IPS-11a (cell line): ENCODE results near the gene CAMK2N2.

Experiments used
- H3K4me3 ChIP-seq: one replicate; pipeline ENCODE4 v1.5.1; 2013; ENCODE audit warnings: low read depth, low read length, control low read depth

The CAMK2N2 gene

GRCh38 chr3:184241141-184241446 is 20.3 kb downstream of the CAMK2N2 start:
- no peak overlapping the region for H3K4me3 ChIP-seq

- H3K4me3 ChIP-seq: no peak overlapping the region
Measured at GRCh38 chr3:184240384-184241140, 20.8 kb downstream of the CAMK2N2 start.

- H3K4me3 ChIP-seq: no peak overlapping the region
Measured at GRCh38 chr3:184239708-184240107, 21.6 kb downstream of the CAMK2N2 start.

DNA sequence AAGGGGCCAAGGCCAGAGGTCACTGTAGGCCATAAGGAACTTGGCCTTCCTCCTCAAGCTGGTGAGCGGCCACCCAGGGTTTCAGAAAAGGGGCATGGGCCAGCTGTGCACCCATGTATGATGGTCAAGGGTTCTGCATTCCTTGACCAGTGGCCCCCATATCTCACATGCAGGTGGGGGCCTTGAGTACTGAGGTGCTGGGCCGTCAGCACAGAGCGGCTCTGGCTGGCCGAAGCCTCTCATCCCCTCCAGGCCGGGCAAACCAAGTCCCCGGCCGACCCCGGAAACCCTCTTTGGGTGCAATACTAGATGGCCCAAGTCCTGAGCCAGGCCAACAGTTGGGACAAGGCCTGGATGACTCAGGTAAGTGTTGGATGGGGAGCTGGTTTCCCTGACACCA is 22.1 kb downstream of the CAMK2N2 start:
- H3K4me3 ChIP-seq: no peak overlapping the region

DNA sequence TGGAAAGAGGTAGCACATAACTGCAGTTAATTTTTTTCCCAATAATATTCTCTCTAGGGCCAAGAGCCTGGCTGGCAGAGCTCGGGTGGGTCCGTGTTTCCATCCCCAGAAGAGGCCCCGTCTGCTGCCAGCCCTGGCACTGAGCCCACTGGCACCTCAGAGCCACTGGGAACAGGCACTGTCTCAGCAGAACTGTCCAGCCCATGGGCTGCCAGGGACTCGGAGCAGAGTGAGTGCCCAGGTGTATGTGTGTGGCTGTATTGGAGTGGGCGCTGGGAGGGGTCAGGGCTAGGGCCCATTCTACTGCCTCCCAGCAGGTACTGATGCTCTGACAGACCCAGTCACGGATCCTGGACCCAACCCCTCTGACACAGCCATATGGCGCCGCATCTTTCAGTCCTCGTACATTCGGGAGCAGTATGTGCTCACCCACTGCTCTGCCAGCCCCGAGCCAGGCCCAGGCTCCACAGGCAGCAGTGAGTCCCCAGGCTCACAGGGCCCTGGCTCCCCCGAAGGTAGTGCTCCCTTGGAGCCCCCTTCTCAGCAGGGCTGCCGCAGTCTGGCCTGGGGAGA is 23.0 kb downstream of the CAMK2N2 start:
- H3K4me3 ChIP-seq: no peak overlapping the region

DNA sequence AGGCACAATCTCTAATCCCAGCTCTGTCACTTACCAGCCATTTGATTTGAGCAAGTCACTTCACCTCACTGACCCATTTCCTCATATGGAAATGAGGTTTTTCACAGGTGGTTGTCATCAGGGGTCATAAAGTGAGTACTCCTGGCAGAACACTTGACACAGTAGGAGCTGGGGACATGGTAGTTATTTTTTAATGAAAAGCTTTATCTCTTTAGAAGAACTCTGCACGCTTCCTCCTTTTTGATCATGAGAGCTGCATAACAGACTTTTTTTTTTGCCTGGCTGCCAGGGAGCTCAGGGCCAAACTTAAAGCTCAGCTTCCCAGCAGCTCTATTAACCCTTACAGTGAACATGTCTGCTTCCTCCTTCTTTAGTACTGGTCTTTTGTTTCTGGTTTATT is 23.5 kb downstream of the CAMK2N2 start:
- no peak overlapping the region for H3K4me3 ChIP-seq

DNA sequence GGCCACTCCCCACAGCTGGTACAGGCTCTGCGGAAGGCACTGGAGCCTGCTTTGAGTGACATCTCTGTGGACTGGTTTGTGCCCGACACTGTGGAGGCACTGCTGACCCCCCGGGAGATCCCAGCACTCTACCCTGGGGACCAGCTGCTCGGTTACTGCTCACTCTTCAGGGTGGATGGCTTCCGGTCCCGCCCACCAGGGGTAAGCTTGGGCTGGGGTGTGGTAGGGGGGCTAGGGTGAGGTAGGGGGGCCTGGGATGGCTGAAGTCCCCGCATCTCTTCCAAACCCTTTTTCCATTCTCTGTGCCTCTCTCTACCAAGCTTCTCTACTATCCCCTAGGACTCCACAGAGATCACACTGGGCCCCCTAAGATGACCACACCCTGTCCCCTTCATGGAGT is 24.1 kb downstream of the CAMK2N2 start:
- no peak overlapping the region for H3K4me3 ChIP-seq

- no peak overlapping the region for H3K4me3 ChIP-seq
Measured at GRCh38 chr3:184236636-184237035, 24.7 kb downstream of the CAMK2N2 start.

DNA sequence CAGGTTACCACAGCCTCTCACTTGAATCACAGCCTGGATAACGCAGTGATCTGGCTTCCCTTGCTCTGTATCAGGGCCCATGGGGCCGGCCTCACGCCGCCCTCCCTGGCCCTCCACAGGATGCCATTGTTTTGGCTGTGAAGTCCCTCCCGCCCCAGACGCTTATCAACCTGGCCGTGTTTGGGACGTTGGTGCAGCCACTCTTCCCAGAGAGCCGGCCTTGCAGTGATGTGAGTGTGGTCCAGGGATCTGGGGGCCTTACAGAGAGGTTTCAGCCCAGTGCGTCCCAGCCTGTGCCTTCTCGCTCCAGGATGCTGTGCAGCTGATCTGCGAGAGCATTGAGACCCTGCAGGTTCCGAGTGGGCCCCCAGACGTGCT is 25.3 kb downstream of the CAMK2N2 start:
- no peak overlapping the region for H3K4me3 ChIP-seq

DNA sequence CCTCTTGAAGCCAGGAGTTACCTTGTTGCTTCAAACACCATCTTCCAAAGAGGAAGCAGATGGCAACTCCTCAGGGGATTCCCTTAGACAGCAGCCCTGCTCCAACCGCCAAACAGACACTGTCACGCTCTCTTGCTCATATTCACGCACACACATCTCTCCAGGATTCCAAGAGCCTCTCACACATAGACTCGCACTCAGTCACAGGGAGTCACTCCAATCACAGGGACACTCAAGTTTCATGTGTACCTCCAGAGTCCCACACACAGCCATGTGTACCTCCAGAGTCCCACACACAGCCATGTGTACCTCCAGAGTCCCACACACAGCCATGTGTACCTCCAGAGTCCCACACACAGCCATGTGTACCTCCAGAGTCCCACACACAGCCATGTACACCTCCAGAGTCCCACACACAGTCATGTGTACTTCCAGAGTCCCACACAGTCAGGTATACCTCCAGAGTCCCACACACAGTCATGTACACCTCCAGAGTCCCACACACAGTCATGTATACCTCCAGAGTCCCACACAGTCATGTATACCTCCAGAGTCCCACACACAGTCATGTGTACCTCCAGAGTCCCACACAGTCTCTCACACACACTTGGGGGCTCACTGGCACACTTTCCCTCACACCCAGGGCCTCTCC is 25.8 kb downstream of the CAMK2N2 start:
- H3K4me3 ChIP-seq: no peak overlapping the region

DNA sequence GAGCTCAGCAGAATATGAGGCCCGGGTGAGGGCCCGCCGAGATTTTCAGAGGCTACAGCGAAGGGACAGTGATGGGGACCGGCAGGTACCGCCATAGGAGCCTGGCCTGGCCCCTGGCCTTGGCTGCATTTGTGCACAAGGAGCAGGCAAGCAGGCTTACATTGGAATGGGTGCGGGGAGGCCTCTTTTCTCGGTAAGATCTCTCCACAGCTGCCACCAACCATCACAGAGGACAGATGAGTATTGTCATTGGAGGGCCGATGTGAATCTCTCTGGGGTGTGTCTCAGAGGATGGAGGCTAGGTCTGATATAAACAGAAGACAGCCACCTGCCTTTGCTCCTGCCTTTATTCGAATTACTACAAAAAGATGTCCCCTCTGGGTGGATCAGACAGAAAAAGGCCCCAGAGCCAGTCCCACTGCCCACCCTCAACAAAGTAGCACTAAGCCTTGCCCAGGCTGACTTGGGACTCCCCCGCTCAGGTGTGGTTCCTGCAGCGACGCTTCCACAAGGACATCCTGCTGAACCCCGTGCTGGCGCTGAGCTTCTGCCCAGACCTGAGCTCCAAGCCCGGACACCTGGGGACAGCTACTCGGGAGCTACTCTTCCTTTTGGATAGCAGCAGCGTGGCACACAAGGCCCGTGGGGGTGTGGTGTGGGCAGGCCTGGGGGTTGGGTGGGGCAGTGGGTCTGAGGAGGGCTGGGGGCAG is 26.5 kb downstream of the CAMK2N2 start:
- H3K4me3 ChIP-seq: no peak overlapping the region

DNA sequence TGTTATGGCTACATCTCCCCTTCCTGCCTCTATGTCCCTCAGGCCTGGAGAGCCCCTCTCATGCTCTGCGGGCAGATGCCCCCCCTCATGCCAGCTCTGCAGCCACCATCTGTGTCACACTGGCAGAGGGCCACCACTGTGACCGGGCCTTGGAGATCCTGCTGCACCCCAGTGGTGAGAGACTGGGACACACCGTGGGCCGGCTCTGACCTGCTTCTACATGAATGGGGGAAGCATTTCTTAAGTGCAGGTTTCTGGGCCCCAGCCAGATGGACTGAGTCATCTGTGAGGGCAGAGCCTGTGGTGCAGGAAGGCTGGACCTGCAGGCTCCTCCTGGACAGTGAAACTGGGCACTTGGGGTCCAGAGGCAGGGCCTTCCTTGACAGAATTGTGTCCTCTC is 27.1 kb downstream of the CAMK2N2 start:
- H3K4me3 ChIP-seq: no peak overlapping the region

- no peak overlapping the region for H3K4me3 ChIP-seq
Measured at GRCh38 chr3:184233127-184233843, 28.1 kb downstream of the CAMK2N2 start.

GRCh38 chr3:184231671-184232070 is 29.7 kb downstream of the CAMK2N2 start:
- no peak overlapping the region for H3K4me3 ChIP-seq

- H3K4me3 ChIP-seq: peak overlapping the region; percentile 13
Measured at GRCh38 chr3:184230603-184231528, 30.5 kb downstream of the CAMK2N2 start.

DNA sequence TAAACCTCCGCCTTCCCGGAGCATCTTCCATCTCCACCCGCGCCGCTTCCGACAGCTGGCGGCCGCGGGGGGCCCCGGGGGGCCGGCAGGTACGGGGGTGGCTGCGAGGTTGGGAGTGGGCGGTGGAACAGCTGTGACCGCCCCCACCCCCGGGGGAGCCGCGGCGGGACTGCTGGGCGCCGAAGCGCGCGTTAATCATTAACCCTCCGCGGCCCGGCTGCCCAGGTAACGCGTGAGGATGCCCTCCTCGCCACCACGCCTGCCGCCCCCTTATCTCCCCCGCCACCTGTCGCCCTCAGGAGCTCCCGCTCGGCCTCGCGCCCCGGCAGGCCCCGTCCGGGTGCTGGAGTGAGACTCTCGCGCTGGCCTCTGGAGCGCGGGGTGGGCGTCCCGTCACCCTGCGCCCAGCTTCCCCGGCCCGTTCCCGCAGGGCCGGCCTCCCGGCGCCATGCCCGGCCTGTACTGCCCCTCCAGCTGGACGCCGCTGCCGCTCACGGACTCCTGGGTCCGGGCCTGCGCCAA is 31.2 kb downstream of the CAMK2N2 start:
- H3K4me3 ChIP-seq: peak overlapping the region; percentile 47

DNA sequence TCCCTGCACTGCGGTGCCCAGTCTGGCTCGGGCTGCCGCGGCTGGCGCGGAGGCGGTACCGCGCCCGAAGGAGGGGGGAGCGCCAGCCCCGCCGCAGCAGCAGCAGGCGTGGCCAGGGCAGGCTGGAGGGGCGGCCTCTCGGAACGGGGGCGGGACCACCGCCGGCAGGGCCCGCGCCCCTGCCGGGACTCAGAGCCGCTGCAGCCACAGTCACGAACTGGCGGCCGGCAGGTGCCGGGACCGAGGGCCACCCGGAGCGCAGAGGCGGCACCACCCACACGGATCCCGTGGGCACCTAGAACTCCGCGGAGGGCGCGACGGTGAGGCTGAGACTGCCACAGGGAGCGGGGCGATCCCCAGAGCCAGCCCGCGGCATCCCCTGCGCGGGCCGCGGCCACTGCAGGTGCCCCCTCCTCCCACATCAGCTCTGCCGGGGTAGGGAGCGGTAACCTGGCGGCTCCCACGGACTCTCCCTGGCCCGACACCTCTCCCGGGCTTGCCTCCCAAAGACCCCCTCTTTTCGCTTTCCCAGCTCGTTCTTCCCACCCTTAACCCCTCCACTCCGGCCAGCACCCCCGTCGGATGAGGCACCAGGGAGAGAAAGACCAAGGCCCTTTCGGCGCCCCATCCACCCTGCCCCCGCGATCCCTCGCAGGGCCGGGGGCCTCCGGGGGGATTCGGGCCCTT is 31.8 kb downstream of the CAMK2N2 start, which contains the start of gene VWA5B2:
VWA5B2 (plus strand) TSS at position 192 of the 687 bp plus-strand sequence. CDS start 944 bp downstream, outside the sequence.
- peak within 1 kb of the TSS; percentile 47 for H3K4me3 ChIP-seq

- H3K4me3 ChIP-seq: no peak overlapping the region
Measured at GRCh38 chr3:184228376-184229137, 32.8 kb downstream of the CAMK2N2 start.
